HG03439 (cell line): ENCODE measurements around the gene LRRC15.

Source experiments
- ATAC-seq: cut with Tn5 transposase; IDR thresholded peaks from one replicate; pipeline ENCODE4 v1.9.1; 2021; ENCODE audit warnings: mild to moderate bottlenecking, moderate library complexity; ENCODE audit not compliant: unreplicated experiment

The LRRC15 gene

GRCh38 chr3:194305356-194306108 is 64.0 kb downstream of the LRRC15 start:
- ATAC-seq = no peak
